NCI-H2227 (cell line): ENCODE data around the gene SLC24A2.
A peak's percentile ranks its signal among the peaks of the same experiment; 100 is the strongest.
"Not testable (repeated sequence)": the region's sequence is repeated elsewhere in the genome, so short reads cannot be mapped to it uniquely, and the experiment has no call there.

Source experiments
- DNase-seq: peaks from one replicate; lab custom pipeline; 2025; ENCODE audit not compliant: unreplicated experiment; lab: John Stamatoyannopoulos, UW

The SLC24A2 gene

GRCh38 chr9:19788614-19789271, at the start of gene SLC24A2:
Gene SLC24A2 (minus strand): TSS chr9:19789037.
- DNase-seq = peak; percentile 81

- DNase-seq = not testable (repeated sequence)
These were observed 44.5 kb upstream of the SLC24A2 start for GRCh38 chr9:19833331-19833730.

DNA sequence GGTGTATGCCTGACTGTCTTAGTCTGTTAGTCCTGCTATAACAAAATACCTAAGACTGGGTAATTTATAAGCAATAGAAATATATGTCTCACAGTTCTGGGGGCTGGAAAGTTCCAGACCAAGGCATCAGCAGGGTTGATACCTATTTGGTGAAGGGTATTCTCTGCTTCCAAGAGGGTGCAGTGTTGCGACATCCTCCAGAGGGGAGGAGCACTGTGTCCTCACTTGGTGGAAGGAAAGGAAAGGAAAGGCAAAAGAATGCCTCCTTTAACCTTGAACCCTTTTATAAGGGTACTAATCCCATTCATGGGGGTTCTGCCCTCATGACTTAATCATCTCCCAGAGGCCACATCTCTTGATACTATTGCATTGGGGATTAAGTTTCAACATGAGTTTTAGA, 42.0 kb upstream of the SLC24A2 start:
- no peak for DNase-seq

GRCh38 chr9:19828576-19829109, 39.8 kb upstream of the SLC24A2 start:
- DNase-seq = peak; percentile 12

GRCh38 chr9:19816769-19817168, 27.9 kb upstream of the SLC24A2 start:
- no peak for DNase-seq

- DNase-seq = no peak
These were observed 23.4 kb upstream of the SLC24A2 start for GRCh38 chr9:19812194-19812593.

DNA sequence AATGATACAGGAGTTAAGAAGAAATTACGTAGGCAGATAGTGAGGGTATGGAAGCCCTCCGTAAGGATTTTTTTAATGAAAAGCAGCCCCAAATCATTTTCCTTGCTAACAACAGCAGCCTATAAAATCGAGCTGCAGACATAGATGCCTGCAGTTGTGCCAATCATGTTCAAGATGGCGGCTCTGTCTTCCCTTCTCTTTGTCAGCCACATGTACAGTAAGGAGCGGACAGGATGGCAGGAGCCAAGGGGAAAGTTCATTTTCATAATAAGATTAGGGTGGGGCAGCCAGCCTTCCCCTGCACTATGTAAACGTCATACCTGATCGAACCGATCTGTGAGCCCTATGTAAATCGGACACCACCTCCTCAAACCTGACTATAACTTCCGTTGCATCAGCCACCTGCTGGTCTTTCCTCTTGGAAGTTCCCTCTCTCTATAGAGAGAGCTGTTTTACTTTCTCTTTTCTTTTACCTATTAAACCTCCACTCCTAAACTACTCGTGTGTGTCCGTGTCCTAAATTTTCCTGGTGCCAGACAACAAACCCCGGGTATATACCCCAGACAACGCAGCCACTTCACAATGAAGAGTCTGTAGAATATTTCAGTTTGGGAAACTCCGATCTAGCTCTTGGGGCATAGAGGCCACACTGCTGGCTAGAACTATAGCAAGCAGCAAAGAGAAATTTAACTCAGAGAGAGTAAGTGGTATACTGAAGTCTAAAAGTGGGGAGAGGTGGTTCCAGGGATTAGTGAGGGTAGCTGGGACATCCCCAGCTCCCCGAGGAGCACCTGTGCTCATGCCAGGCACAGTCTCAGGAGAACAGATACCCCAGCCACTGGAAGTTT, 20.8 kb upstream of the SLC24A2 start:
- no peak for DNase-seq

DNA sequence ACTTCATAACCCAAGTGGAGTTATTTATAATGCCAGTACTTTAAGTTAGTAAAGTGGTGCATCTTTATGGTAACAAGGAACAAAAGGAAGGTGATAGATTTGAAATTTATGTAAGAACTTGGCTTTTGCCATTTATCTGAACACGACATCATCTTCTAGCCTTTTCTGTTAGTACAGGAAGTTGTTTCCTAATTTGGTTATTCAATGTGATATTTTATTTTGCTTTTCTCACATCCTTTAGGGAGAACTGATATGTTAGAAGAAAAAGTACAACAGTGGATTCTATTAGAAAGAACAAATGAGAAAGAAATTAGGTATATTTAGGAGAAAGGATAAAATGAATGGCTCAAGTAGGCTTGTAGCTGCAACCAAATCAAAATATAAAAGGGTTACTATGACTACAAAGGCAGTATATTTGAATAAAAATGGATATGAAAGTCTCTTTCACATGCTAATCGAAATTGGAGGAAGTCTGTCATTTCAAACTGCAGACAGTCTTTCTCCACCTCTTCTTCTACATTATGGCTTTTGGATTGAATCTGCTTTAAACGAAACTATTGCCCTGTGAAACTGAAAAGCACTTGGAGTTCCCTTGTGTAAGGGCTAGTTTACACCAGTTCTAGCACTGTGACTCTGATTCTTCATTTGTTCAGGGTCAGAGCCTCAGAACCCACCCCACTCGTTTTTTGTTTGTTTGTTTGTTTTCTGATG, 18.5 kb upstream of the SLC24A2 start:
- DNase-seq = no peak

- no peak for DNase-seq
These were observed 15.6 kb upstream of the SLC24A2 start for GRCh38 chr9:19804431-19804830.

GRCh38 chr9:19800884-19801283, 12.0 kb upstream of the SLC24A2 start:
- no peak for DNase-seq

DNA sequence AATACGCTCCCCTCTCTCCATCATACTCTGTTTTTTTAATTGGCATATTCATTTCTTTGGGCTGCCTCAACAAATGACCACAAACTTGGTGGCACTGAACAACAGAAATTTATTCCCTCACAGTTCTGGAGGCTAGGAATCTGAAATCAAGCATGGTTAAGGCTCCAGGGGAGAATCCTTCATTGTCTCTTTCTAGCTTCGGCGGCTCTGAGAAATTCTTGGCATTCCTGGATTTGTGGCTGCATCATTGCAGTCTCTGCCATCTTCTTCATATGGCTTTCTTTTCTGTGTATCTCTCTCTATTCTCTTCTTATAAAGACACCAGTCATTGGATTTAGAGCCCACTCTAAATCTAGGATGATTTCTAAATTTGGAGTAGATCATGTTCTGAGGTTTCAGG, 10.9 kb upstream of the SLC24A2 start:
- no peak for DNase-seq

GRCh38 chr9:19788152-19788551, 685 bp downstream of the SLC24A2 start:
- DNase-seq = peak; percentile 72

DNA sequence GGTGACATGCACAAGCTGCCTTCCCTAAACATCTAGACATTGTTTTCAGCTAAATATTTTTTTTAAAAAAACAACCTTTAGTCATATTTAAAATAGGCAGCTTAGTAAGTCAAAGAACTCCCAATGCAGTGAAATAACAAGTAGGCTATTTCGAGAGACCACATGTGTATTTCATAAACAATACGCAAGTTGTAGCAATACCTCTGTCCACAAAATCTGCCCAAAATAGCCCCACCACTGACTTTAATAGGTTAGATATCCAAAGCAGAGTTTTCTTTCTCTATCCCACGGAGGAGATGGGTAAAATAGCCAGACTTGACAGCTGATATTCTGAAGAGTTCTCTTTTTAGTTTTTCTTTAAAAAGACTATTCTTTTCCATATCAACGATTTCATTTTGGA, 1.2 kb downstream of the SLC24A2 start:
- DNase-seq = no peak

DNA sequence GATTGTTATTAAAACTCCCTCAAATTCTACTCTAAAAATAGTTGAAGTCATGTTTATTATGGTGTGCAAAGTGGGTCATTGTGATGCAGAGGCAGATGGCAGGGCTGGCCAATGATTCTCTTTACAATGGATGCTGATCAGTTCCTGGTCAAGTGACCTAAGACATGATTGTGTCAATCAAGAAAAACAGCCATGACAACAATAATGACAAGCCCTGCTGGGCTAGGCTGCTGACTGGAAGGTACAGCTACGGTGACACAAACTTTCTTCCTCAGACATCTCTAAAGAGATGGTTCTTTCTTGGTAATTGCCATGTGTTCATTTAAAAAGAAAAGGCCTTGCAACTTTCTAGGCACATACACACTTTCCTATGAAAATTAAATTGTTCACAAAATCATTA, 3.6 kb downstream of the SLC24A2 start:
- DNase-seq = no peak

GRCh38 chr9:19784136-19784535, 4.7 kb downstream of the SLC24A2 start:
- DNase-seq = no peak

DNA sequence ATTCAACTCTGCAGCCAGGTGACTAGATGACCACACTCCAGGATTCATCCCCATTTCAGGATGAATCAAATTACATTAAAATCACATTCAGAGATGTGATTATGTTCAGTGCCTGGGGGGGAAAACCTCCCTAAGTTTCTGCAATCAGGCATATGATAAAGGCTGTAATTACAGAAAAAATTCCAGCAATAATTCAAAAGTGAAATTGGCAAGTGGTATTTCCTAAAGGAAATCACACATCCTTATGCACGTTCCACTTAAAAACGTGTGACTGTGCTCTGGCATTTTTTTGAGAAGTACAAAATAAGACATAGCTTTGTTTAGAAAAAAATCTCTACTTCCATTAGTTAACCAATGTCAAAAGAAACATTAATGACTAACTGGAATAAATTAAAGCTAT, 5.3 kb downstream of the SLC24A2 start:
- DNase-seq = no peak

DNA sequence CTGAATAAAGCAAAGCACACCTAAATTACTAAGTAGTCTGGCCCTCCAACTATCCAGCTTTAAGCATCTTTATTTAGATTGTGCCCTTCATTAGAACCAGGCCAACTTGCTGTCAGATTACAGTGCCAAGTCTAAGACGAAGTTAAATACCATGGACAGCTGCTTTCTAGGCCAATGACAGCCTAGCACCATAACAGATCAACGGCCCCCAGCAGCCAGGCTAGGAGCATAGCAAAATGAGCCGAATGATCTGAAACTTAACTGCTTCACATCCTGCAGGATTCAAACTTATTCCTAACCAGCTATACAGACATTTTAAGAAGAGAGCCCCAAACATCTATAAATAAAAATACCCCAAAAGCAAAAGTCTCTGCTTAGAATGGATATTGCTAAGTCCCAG, 6.8 kb downstream of the SLC24A2 start:
- DNase-seq = no peak

DNA sequence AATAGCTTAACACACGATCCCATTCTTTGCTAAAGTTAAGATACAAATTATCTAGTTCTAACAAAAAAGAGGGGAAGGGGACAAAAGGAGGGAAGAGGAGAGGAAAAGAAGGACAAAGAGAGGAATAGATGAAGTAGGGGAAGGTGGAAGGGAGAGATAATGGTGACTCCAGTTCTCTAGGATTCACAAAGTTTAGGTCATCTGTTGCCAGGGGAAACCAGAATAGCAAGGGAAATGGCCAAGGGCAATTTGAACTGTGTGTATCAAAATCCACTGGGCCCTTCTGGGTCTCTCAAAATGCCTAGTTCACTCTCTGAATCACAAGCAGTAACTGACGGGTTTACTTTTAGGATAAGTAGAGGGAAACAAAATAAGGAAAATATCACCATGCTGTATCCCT, 7.6 kb downstream of the SLC24A2 start:
- no peak for DNase-seq

GRCh38 chr9:19771446-19771845, 17.4 kb downstream of the SLC24A2 start:
- no peak for DNase-seq

GRCh38 chr9:19770973-19771372, 17.9 kb downstream of the SLC24A2 start:
- no peak for DNase-seq

DNA sequence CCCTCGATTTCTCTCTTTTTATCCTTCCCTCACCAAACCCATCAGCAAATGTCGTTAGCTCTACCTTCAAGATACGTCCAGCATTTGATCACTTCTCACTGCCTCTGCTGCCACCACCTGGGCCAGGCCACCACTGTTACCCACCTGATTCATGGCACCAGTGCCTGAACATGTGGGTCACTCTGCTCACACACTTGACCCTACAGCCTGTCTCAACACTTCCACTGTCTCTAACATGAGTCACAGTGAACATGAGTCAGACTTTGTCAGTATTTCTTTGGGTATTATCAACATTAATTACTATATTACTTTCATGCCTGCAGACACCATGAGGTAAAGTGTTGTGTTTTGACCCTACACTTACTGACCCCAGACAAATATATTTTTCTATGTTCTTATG, 19.6 kb downstream of the SLC24A2 start:
- DNase-seq = no peak

- no peak for DNase-seq
These were observed 20.0 kb downstream of the SLC24A2 start for GRCh38 chr9:19768798-19769197.
